Measurements from ENCODE around the gene IGF2BP2. TPM values are rescaled to one million over a fixed set of nuclear protein-coding genes. Genes with fewer than 3 reads are reported as not detected.

Gene IGF2BP2
- total and polyA plus RNA-seq, 4 donors = 33.0 to 63.4 (median 58.3) TPM

GRCh38 chr3:185631108-185631507 is 193.7 kb downstream of the IGF2BP2 start:
- no peaks in the 10 kb centered on the region for H3K9me3 ChIP-seq (ENCODE audit: control insufficient read depth, insufficient read depth, low read length)

GRCh38 chr3:185630182-185630622 is 194.6 kb downstream of the IGF2BP2 start:
- Histone ChIP-seq H3K27ac (ENCODE audit: low read depth, low read length) (peak overlapping the region; percentile 22), H3K27me3 (ENCODE audit: control insufficient read depth, insufficient read depth, low read length) (no peaks in the 10 kb centered on the region), H3K36me3 (ENCODE audit: control insufficient read depth, insufficient read depth, low read length) (peaks cover 27% of the 10 kb centered on the region), H3K4me3 (ENCODE audit: low read depth, low read length) (no peak overlapping the region), H3K4me1 (ENCODE audit: control insufficient read depth, insufficient read depth, low read length) (peaks cover 7% of the 10 kb centered on the region), H3K9me3 (ENCODE audit: control insufficient read depth, insufficient read depth, low read length) (no peaks in the 10 kb centered on the region)
- 67% methylated on average over 1 of the region's 6 CpGs for WGBS (ENCODE audit: insufficient coverage)
- DNase-seq (ENCODE audit: low read depth in 4 of 6, low spot score in 6 of 6) = peak; percentile 6 to 74 (median 24)

More at GRCh38 chr3:185631108-185631507, 193.7 kb downstream of the IGF2BP2 start:
- WGBS (ENCODE audit: insufficient coverage) = 84% methylated on average over 3 of the region's 4 CpGs
- H3K36me3 ChIP-seq (ENCODE audit: control insufficient read depth, insufficient read depth, low read length) = peaks cover 23% of the 10 kb centered on the region
- DNase-seq (ENCODE audit: low read depth in 4 of 6, low spot score in 6 of 6) = no peak
- H3K27me3 ChIP-seq (ENCODE audit: control insufficient read depth, insufficient read depth, low read length) = no peaks in the 10 kb centered on the region
- H3K27ac ChIP-seq (ENCODE audit: low read depth, low read length) = no peak overlapping the region
- no peak overlapping the region for H3K4me3 ChIP-seq (ENCODE audit: low read depth, low read length)
- peaks cover 7% of the 10 kb centered on the region for H3K4me1 ChIP-seq (ENCODE audit: control insufficient read depth, insufficient read depth, low read length)

GRCh38 chr3:185629554-185630181 is 195.2 kb downstream of the IGF2BP2 start:
- Histone ChIP-seq H3K4me3 (ENCODE audit: low read depth, low read length) (no peak overlapping the region), H3K27me3 (ENCODE audit: control insufficient read depth, insufficient read depth, low read length) (no peaks in the 10 kb centered on the region), H3K27ac (ENCODE audit: low read depth, low read length) (no peak overlapping the region), H3K4me1 (ENCODE audit: control insufficient read depth, insufficient read depth, low read length) (peaks cover 7% of the 10 kb centered on the region), H3K9me3 (ENCODE audit: control insufficient read depth, insufficient read depth, low read length) (no peaks in the 10 kb centered on the region), H3K36me3 (ENCODE audit: control insufficient read depth, insufficient read depth, low read length) (peaks cover 28% of the 10 kb centered on the region)
- no peak for DNase-seq (ENCODE audit: low read depth in 4 of 6, low spot score in 6 of 6)
- no CpG with 5 or more reads among the region's 4 CpGs for WGBS (ENCODE audit: insufficient coverage)

- H3K36me3 ChIP-seq (ENCODE audit: control insufficient read depth, insufficient read depth, low read length) = peaks cover 48% of the 10 kb centered on the region
- no peak for DNase-seq (ENCODE audit: low read depth in 4 of 6, low spot score in 6 of 6)
- peaks cover 7% of the 10 kb centered on the region for H3K4me1 ChIP-seq (ENCODE audit: control insufficient read depth, insufficient read depth, low read length)
- WGBS (ENCODE audit: insufficient coverage) = no CpG with 5 or more reads among the region's 1 CpG
- no peaks in the 10 kb centered on the region for H3K27me3 ChIP-seq (ENCODE audit: control insufficient read depth, insufficient read depth, low read length)
- no peak overlapping the region for H3K27ac ChIP-seq (ENCODE audit: low read depth, low read length)
- no peaks in the 10 kb centered on the region for H3K9me3 ChIP-seq (ENCODE audit: control insufficient read depth, insufficient read depth, low read length)
- H3K4me3 ChIP-seq (ENCODE audit: low read depth, low read length) = no peak overlapping the region
Measured at GRCh38 chr3:185625784-185626183, 199.1 kb downstream of the IGF2BP2 start.

- H3K27ac ChIP-seq (ENCODE audit: low read depth, low read length) = no peak overlapping the region
- H3K4me1 ChIP-seq (ENCODE audit: control insufficient read depth, insufficient read depth, low read length) = no peaks in the 10 kb centered on the region
- WGBS (ENCODE audit: insufficient coverage) = 100% methylated on average over 3 of the region's 7 CpGs
- H3K36me3 ChIP-seq (ENCODE audit: control insufficient read depth, insufficient read depth, low read length) = peaks cover 56% of the 10 kb centered on the region
- no peaks in the 10 kb centered on the region for H3K27me3 ChIP-seq (ENCODE audit: control insufficient read depth, insufficient read depth, low read length)
- H3K4me3 ChIP-seq (ENCODE audit: low read depth, low read length) = no peak overlapping the region
- no peak for DNase-seq (ENCODE audit: low read depth in 4 of 6, low spot score in 6 of 6)
- H3K9me3 ChIP-seq (ENCODE audit: control insufficient read depth, insufficient read depth, low read length) = no peaks in the 10 kb centered on the region
Measured at GRCh38 chr3:185623939-185624665, 200.7 kb downstream of the IGF2BP2 start.

- peaks cover 53% of the 10 kb centered on the region for H3K36me3 ChIP-seq (ENCODE audit: control insufficient read depth, insufficient read depth, low read length)
- WGBS (ENCODE audit: insufficient coverage) = no CpG with 5 or more reads among the region's 6 CpGs
Measured at GRCh38 chr3:185613016-185613415, 211.8 kb downstream of the IGF2BP2 start.

GRCh38 chr3:185606196-185606595 is 218.6 kb downstream of the IGF2BP2 start:
- Histone ChIP-seq H3K9me3 (ENCODE audit: control insufficient read depth, insufficient read depth, low read length) (no peaks in the 10 kb centered on the region), H3K36me3 (ENCODE audit: control insufficient read depth, insufficient read depth, low read length) (peaks cover 29% of the 10 kb centered on the region), H3K27me3 (ENCODE audit: control insufficient read depth, insufficient read depth, low read length) (no peaks in the 10 kb centered on the region), H3K4me1 (ENCODE audit: control insufficient read depth, insufficient read depth, low read length) (no peaks in the 10 kb centered on the region), H3K4me3 (ENCODE audit: low read depth, low read length) (no peak overlapping the region), H3K27ac (ENCODE audit: low read depth, low read length) (no peak overlapping the region)
- no peak for DNase-seq (ENCODE audit: low read depth in 4 of 6, low spot score in 6 of 6)
- WGBS (ENCODE audit: insufficient coverage) = 71% methylated on average over 1 of the region's 4 CpGs

More at GRCh38 chr3:185613016-185613415, 211.8 kb downstream of the IGF2BP2 start:
- Histone ChIP-seq H3K4me3 (ENCODE audit: low read depth, low read length) (no peak overlapping the region), H3K4me1 (ENCODE audit: control insufficient read depth, insufficient read depth, low read length) (no peaks in the 10 kb centered on the region), H3K9me3 (ENCODE audit: control insufficient read depth, insufficient read depth, low read length) (no peaks in the 10 kb centered on the region), H3K27me3 (ENCODE audit: control insufficient read depth, insufficient read depth, low read length) (no peaks in the 10 kb centered on the region), H3K27ac (ENCODE audit: low read depth, low read length) (no peak overlapping the region)
- no peak for DNase-seq (ENCODE audit: low read depth in 4 of 6, low spot score in 6 of 6)

- no peaks in the 10 kb centered on the region for H3K27me3 ChIP-seq (ENCODE audit: control insufficient read depth, insufficient read depth, low read length)
- DNase-seq (ENCODE audit: low read depth in 4 of 6, low spot score in 6 of 6) = no peak
- peaks cover 28% of the 10 kb centered on the region for H3K36me3 ChIP-seq (ENCODE audit: control insufficient read depth, insufficient read depth, low read length)
- H3K9me3 ChIP-seq (ENCODE audit: control insufficient read depth, insufficient read depth, low read length) = no peaks in the 10 kb centered on the region
- H3K4me1 ChIP-seq (ENCODE audit: control insufficient read depth, insufficient read depth, low read length) = no peaks in the 10 kb centered on the region
- H3K4me3 ChIP-seq (ENCODE audit: low read depth, low read length) = no peak overlapping the region
- H3K27ac ChIP-seq (ENCODE audit: low read depth, low read length) = no peak overlapping the region
Measured at GRCh38 chr3:185605566-185605965, 219.3 kb downstream of the IGF2BP2 start.

- no peaks in the 10 kb centered on the region for H3K4me1 ChIP-seq (ENCODE audit: control insufficient read depth, insufficient read depth, low read length)
- no CpG with 5 or more reads among the region's 4 CpGs for WGBS (ENCODE audit: insufficient coverage)
- no peak for DNase-seq (ENCODE audit: low read depth in 4 of 6, low spot score in 6 of 6)
Measured at GRCh38 chr3:185595526-185595925, 229.3 kb downstream of the IGF2BP2 start.

GRCh38 chr3:185594073-185594472 is 230.8 kb downstream of the IGF2BP2 start:
- H3K27ac ChIP-seq (ENCODE audit: low read depth, low read length) = no peak overlapping the region
- peaks cover 28% of the 10 kb centered on the region for H3K36me3 ChIP-seq (ENCODE audit: control insufficient read depth, insufficient read depth, low read length)
- H3K4me1 ChIP-seq (ENCODE audit: control insufficient read depth, insufficient read depth, low read length) = no peaks in the 10 kb centered on the region
- no peaks in the 10 kb centered on the region for H3K9me3 ChIP-seq (ENCODE audit: control insufficient read depth, insufficient read depth, low read length)
- WGBS (ENCODE audit: insufficient coverage) = 100% methylated on average over 1 of the region's 3 CpGs
- H3K4me3 ChIP-seq (ENCODE audit: low read depth, low read length) = no peak overlapping the region
- no peaks in the 10 kb centered on the region for H3K27me3 ChIP-seq (ENCODE audit: control insufficient read depth, insufficient read depth, low read length)
- no peak for DNase-seq (ENCODE audit: low read depth in 4 of 6, low spot score in 6 of 6)

More at GRCh38 chr3:185595526-185595925, 229.3 kb downstream of the IGF2BP2 start:
- Histone ChIP-seq H3K27ac (ENCODE audit: low read depth, low read length) (no peak overlapping the region), H3K4me3 (ENCODE audit: low read depth, low read length) (no peak overlapping the region), H3K27me3 (ENCODE audit: control insufficient read depth, insufficient read depth, low read length) (no peaks in the 10 kb centered on the region), H3K9me3 (ENCODE audit: control insufficient read depth, insufficient read depth, low read length) (no peaks in the 10 kb centered on the region), H3K36me3 (ENCODE audit: control insufficient read depth, insufficient read depth, low read length) (peaks cover 29% of the 10 kb centered on the region)

Data from spinal cord (tissue), 10 donors.